Suppressor macrophage (primary cell): ENCODE measurements around the gene LAG3.
"Not testable (repeated sequence)": the region's sequence is repeated elsewhere in the genome, so short reads cannot be mapped to it uniquely, and the experiment has no call there.

Experiments
- DNase-seq, 4 experiments: peaks; one replicate each; pipeline ENCODE4 v3.0.0-alpha.2; 2020 to 2022
- total RNA-seq, 17 experiments: gene quantifications; one replicate each; lab custom pipeline; 2026; ENCODE audit warnings: mixed read lengths in 6 of 17, inconsistent platforms in 3 of 17; lab: John Stamatoyannopoulos, UW

LAG3 gene
- total RNA-seq: 0 to 2.1 (median 0.07) reads per million in 17 experiments

DNA sequence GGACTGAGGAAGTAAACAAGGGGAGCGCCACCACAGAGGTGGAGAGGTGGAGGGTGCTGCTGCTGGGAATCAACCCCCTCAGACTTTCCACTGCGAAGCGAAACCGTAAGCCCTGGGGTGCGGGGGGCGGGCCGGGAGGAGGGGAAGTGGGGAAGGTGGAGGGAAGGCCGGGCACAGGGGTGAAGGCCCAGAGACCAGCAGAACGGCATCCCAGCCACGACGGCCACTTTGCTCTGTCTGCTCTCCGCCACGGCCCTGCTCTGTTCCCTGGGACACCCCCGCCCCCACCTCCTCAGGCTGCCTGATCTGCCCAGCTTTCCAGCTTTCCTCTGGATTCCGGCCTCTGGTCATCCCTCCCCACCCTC is at the start of gene LAG3:
TSS of gene LAG3 (plus strand) at position 190 of the 365 bp plus-strand sequence. CDS start 333 bp downstream, outside the sequence.
- DNase-seq: peak in 1 of 4 experiments; percentile 32

DNA sequence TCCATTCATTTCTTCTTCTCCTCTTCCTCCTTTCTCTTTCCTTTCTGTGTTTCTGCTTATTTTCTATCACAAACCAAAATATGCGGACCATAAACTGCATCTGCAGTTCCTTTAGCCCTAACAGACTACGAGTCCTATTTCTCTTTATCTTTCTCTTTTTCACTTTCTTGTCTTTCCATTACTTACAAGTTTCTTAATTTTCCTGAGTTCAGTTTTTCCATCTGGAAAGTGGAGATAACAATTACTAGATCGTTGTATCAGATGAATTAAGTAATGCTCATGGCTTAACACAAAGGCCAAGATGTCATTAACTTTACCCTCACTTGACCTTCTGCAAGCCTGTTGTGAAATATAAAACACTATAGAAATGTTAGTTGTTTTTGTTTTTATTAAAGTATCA is 49.5 kb upstream of the LAG3 start:
- DNase-seq: no peak

DNA sequence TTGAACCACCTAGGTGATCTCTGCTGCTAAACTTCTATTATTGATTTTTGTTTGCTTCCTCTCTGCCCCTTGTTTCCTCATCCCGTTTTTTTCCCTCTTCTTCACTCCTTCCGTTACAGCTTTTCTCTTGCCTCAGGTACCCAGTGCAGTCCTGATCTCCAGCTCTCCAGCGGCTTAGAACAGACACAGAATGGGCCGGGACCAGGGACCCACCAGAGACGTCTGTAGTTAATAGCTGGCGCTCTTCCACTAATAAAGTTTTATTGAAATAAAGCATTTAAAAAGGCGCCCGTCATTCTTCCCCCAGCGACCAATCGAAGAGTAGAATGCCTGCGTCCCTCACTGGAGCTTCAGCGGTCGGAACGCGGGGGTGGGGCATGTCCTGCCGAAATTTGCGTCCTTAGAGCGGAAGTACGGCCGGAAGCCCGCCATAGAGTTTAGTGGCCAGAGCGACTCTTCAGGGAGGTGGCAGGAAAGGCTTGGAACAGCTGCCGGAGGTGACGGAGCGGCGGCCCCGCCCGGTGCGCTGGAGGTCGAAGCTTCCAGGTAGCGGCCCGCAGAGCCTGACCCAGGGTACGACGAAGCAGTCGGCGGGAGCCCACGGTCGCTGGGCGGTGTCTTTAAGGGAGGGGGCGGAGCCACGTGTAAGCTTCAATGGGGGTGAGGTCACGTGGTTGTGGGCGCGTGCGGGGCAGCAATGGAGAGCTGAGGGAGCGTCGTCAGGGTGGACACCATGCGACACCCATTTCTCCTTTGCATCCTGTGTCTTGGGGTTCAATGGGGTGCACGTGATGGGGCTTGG is 48.5 kb upstream of the LAG3 start, which contains the start of gene COPS7A:
TSS of gene COPS7A (plus strand) at position 440 of the 802 bp plus-strand sequence. CDS start 611 bp downstream, outside the sequence.
- DNase-seq: peak; percentile 98 to 100 (median 99)

DNA sequence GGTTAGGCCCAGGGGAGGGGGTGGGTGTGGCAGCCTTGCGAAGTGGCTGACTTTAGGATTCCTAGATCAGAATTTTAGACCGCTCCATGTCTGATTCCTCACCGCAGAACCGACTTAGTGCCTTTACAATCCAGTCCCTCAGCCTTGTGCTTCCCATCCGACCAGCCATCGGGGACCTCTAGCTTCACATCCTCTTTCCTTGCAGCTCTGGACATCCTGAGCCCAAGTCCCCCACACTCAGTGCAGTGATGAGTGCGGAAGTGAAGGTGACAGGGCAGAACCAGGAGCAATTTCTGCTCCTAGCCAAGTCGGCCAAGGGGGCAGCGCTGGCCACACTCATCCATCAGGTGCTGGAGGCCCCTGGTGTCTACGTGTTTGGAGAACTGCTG is 47.9 kb upstream of the LAG3 start:
- peak; percentile 51 to 72 (median 67) for DNase-seq

DNA sequence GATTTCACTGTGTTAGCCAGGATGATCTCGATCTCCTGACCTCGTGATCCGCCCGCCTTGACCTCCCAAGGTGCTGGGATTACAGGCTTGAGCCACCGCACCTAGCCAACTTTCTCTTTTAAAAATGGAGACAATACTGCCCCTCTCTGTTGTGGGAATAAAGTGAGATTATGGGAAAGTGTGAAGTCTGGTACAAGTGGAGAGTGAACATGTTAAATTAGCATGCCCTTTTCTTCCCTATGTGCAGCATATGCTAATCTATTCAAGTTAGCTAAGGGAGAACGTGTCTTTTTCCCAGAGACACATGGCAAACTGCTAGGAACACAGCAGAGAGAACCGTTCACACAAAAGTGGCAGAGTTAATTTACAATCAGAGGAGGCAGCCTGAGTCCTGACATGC is 47.0 kb upstream of the LAG3 start:
- no peak for DNase-seq

DNA sequence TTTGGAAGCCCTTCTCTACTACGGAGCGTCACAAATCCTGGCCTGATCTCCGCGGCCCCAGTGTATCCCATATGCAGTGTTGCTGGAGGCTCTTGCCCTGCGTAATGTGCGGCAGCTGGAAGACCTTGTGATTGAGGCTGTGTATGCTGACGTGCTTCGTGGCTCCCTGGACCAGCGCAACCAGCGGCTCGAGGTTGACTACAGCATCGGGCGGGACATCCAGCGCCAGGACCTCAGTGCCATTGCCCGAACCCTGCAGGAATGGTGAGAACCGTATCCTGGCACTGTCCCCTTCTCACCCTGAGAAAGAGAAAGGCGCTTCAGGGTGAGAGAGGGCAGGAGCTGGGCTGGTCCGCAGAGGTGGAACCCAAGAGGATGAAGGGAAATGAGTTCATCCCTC is 43.1 kb upstream of the LAG3 start:
- no peak for DNase-seq

DNA sequence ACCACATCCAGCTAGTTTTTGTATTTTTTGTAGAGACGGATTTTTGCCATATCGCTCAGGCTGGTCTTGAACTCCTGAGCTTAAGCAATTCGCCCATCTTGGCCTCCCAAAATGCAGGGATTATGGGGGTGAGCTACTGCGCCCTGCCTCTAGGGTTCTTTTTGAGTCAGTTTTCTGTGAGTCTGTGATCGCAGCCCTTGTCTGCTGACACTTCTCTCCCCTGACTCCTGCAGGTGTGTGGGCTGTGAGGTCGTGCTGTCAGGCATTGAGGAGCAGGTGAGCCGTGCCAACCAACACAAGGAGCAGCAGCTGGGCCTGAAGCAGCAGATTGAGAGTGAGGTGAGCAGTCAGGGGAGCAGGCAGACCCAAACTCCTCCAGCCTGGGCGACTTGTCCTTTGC is 42.2 kb upstream of the LAG3 start:
- no peak for DNase-seq

DNA sequence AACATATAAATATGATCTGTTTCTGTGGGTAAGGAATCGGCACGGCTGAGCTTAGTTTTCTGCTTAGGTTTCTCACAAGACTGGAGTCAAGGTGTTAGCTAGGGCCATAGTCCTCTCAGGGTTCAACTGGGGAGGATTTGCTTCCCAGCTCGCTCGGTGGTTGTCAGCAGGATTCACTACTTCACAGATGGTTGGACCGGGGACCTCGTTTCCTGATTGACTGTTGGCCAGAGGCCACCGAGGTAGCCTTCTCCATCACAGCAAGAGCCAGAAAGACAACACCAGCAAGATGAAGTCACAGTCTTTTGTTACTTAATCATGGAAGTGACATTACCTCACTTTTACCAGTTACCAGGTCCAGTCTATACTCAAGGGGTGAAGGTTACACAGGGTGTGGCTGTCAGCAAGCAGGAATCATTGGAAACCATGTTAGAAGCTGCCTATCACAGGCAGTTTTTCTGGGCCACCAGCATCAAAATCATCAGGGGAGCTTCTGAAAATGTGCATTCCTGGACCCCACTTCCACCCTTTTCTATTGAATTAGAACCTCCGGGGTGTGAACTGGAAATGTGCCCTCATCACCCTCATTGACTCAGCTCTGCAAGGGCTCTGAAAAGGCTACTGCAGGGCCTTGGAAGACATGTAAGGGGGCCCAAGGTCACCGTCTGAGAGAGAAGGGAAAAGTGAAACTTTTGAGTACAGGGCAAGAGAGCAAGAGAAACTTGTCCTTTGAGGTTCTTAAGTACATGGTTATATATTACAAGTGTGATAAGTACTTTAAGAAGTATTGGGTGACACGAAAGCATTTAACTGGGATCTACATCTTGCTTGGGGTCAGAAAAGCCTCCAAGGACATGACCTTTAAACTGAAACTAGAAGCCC is 37.6 kb upstream of the LAG3 start:
- no peak for DNase-seq

DNA sequence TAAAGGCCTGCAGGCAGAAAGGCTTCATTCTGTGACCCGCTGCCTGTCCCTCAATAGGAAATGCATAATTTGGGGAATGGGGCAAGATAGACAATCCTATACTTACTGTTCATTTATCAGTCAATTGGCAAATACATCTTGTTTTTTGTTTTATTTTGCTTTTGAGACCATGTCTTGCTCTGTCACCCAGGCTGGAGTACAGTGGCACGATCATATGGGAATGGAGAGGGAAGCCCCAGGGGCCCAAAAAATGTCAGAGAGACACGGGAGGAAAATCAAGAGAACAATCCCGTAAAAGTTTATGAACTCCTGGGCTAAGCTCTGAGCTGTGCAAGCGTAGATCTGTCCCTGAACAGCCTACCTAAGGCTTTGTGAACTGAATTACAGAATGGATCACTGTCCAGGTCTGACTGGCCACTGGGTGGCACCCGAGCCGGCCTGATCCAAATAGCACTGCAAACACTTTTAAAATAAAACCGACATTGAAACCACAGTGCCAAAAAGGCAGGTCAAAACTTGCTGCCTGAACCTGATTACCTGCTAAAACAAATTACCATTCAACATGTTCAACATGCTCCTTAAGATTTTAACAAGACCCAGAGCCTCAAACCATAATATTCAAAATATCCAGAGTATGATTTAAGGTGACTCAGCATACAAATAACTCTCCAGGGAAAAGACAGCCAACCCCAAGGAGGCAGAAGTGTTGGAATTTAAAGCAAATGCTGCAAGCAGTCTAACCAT is 36.7 kb upstream of the LAG3 start:
- peak; percentile 66 to 84 (median 74) for DNase-seq

DNA sequence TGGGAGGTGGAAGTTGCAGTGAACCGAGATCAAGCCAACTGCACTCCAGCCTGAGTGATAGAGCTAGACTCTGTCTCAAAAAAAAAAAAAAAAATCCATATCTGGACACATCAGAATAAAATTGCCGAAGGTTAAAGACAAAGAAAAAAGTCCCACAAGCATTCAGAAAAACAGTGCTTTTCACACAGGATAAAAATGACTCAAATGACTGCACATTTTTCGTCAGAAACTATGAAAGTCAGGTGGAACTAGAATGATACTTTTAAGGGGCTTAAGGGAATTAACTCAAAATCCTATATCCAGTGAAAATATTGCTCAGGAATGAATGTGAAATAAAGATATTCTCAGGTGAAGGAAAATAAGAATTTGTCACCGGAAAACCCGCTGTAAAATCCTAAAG is 35.6 kb upstream of the LAG3 start:
- DNase-seq: no peak

DNA sequence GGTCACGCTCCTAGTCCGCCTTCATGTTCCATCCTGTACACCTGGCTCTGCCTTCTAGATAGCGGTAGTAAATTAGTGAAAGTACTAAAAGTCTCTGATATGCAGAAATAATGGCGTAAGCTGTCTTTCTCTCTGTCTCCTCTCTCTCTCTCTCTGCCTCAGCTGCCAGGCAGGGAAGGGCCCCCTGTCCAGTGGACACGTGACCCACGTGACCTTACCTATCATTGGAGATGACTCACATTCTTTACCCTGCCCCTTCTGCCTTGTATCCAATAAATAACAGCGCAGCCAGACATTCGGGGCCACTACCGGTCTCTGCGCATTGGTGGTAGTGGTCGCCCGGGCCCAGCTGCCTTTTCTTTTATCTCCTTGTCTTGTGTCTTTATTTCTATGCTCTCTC is 30.2 kb upstream of the LAG3 start:
- not testable (repeated sequence) for DNase-seq

DNA sequence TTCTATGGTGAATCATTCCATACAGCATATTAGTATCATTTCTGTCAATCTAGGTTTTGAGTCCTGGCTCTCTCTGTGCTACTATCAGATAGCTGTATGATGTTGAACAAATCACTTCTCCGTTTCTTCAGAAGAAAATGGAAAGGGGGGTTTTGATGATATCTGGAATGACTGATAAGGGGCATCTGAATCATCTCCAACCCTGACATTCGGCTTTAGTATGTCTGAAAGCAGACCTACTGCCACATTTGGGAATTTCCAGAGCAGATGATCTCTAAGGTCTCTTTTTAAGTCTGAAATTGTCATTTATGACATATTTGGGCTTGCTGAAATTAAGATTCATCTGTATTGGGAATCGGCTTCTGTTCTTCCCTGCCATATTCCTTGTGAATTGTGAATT is 29.5 kb upstream of the LAG3 start:
- DNase-seq: no peak

DNA sequence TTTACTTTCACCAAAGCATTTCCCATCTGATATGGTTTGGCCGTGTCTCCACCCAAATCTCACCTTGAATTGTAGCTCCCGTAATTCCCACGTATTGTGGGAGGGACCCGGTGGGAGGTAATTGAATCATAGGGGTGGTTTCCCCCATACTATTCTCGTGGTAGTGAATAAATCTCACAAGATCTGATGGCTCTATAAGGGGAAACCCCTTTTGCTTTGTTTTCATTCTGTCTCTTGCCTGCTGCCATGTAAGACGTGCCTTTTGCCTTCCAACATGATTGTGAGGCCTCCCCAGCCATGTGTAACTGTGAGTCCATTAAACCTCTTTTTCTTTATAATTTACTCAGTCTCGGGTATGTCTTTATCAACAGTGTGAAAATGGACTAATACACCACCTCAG is 29.0 kb upstream of the LAG3 start:
- DNase-seq: peak in 2 of 4 experiments; percentile 17 to 35

DNA sequence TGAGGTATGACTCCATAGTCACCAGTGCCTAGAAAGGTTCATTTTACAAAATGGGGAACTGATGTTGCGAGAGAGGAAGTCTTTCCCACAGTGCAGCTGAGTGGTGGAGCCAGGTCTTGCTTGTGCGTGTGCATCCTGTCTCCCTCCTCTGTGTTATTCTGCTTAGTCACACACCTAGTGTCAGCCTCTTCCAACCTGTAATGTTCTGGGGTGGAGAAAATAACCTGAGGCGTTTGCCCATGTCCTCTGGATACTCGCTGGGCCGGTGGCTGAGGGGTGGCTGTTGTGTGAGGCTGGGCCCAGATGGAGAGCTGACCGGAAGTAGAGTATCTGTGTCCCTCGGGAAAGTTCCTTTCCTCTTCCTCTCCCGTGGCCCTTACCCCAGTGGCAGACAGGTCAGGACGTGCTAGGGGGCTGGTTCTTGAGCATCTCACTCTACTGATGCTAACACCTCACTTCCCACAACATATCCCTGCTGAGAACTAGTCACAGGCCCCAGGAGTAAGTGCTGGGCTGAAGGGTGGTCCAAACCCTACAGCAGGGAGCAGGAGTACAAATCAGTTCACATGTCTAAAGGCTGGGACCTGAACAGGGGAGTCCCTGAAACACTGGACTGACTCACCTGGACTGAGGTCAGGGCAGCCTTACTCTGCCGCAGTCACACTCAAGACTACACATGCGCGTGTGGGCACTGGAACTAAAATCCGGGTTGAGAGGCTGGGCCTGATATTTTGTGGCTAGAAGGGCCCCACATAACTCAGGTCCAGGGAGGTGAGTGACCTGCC is 26.4 kb upstream of the LAG3 start:
- peak; percentile 78 to 92 (median 84) for DNase-seq

DNA sequence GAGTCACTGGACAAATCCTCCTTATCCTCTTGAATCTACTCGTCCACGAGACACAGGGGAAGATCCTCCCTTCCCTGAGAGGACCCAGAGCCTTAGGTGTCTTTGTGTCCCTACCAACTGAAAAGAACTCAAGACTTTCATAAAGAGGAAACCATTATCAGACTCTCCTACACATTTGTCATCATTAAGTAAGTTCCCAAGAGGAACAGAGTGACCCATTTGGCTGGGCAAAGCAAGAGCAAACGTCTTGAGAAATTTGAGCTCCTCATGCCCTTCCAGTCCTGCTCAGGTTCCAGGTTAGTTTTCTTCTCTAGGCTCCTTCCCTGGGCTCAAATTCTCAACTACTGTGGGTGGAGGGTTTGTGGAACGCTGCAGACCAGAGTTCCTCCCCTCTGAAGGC is 25.1 kb upstream of the LAG3 start:
- DNase-seq: peak in 3 of 4 experiments; percentile 50 to 61 (median 53)

DNA sequence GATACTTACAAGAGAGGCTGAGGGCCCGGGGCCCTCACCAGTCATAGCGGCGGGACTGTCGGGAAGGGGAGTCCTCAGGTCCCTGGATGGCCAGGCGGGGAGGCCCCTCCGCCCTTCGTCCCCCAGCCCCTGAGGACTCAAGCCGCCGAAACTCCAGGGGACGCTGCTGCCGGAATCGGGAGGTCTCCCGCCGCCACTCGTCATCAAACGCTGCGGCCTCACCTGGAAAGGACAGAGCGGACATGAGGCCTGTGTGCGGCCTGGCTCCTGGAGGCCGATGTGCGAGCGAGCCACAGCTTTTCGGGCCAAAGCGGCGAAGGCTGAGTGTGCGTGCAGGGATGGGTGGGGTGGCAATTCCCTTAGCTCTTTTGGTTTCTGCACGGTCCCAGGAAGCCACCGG is 23.6 kb upstream of the LAG3 start:
- DNase-seq: no peak

DNA sequence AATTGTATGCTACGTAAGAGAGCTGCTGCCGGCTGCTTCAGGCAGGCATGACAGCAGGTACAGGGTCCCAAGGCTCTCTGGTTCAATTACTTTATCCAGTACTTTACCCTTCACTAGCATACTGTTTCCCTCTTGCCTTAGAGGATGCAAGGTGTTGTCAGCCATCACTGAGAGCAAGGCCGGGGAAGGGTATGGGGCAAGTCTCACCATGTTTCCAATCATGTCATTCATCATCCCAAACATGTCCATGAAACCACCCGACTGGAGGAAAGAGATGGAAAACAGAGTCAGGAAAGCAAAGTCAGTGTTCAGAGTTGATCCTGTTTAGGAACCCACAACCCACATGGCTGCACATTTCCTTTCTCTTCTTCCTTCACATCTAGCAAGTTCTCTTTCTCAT is 21.8 kb upstream of the LAG3 start:
- no peak for DNase-seq

DNA sequence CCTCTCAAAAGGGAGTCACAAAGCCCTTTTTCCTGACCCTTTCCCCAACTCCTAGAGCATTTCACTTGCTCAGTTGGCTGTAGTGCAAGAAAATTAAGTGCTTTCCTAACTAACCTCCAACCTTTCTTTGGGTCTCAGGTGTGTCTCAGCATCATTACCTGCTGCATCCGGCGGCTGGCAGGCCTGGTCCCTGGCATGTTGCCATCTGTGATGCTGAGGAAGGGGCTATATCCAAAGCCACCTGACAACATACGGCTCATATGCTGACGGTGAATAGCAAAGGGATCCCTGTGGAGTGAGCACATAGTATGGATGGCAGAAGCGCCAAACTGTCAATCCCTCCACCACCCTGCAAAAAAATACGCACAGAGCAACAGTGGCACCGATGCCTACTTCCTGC is 20.6 kb upstream of the LAG3 start:
- no peak for DNase-seq

DNA sequence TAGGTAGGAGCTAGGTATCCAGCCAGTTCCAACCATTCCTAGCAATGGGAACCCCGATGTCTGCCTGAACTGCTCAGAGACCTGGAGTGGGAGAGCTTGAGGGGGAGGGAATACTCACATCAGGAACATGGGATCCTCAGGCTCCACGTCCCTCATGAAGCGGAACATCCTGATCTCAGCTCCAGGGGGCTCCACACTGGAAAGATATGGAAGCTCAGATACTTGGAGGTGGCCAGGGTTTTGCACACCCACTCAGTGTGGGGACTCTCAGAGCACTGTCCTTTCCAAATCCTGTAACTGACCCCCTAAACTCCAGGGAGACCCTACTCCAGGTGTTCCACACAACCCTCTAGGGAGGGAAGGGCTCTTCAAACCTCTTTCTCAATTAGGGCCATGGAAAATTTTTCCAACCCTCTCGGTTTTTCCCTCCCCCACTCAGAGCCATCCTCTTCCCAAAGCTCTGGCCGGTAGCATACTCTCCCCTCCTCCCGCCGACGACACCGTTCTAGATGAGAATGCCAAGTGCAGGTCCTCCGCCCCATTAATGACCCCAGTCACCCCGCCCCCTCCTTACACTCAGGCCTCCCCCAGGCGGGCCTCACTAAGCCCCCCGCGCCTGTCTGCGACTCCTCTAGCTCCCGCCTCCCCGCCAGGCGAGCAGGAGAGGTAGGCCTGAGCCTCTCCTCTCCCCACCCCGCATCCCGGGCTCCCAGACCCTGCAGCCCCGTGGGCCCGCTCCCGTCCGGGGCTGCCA is 20.0 kb upstream of the LAG3 start:
- no peak for DNase-seq

DNA sequence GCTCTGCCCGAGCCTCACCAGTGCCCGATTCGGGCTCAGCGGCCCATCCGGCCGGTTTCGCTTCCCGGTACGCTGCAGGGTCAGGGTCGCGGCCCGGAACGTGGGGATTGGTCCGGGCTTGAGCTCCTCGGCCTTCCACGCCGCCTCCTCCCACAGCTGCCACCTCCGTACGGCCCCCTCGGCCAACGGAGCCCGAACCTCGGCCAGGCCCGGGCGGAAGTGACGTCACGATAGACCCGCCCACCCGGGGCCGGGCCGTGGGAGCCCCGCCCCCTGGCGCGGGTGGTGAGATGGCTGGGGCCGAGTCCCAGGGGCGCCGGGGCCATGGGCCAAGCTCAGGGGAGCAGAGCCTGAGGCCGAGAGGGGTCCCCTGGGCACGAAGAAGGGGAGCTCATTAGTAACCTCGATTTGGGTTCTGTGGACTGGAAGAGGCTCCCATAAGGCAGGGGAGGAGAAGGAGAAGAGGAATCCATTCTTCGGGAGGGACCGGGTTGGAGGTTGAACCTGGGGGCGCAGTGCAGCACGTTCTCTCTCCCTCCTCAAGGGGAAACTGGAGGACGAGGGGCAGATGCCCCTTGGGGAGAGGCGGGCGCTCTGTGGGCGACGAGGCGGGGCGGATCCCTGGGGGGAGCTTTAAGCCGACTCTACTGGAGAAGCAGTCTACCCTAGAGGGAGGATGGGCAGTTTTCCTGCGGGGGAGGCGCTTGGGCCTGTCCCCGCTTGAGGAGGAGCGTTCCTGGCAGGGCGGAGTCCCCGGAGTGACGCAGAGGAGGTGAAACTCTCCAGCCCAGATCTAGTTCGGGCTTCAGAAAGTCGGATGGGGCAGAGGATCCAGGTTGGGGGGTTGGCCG is 19.2 kb upstream of the LAG3 start, which contains the start of gene MLF2:
TSS of gene MLF2 (minus strand) at position 221 of the 851 bp plus-strand sequence. CDS start 807 bp downstream, outside the sequence.
- DNase-seq: peak; percentile 99
